Astrocyte (in vitro differentiated cells and primary cell): ENCODE data around the gene TMPRSS3. TPM values are rescaled to one million over a fixed set of nuclear protein-coding genes. Genes with fewer than 3 reads are reported as not detected.

Experiments
- DNase-seq: peaks from one replicate; pipeline ENCODE4 v3.0.0-alpha.2; 2010; ENCODE audit warnings: low read depth
- FAIRE-seq: peaks from 2 replicates; lab custom pipeline; 2011; peaks lifted over from hg19 to GRCh38; lab: Jason Lieb, UNC
- H2AFZ ChIP-seq: 2 replicates; pipeline ENCODE4 v1.6.0; 2012; ENCODE audit warnings: low read depth, low read length, inconsistent platforms
- H3K27ac ChIP-seq: 2 replicates; pipeline ENCODE4 v1.5.1; 2011; ENCODE audit warnings: low read depth, low read length, inconsistent platforms
- H3K27me3 ChIP-seq: 2 replicates; pipeline ENCODE4 v1.6.0; 2011; ENCODE audit warnings: low read length, inconsistent platforms; ENCODE audit not compliant: insufficient read depth
- H3K36me3 ChIP-seq: 2 replicates; pipeline ENCODE4 v1.5.1; 2011; ENCODE audit warnings: low read length, inconsistent platforms; ENCODE audit not compliant: insufficient read depth
- H3K4me1 ChIP-seq: 2 replicates; pipeline ENCODE4 v1.5.1; 2011; ENCODE audit warnings: low read length, inconsistent platforms; ENCODE audit not compliant: insufficient read depth
- H3K4me2 ChIP-seq: 2 replicates; pipeline ENCODE4 v1.6.0; 2012; ENCODE audit warnings: low read length, inconsistent platforms
- H3K4me3 ChIP-seq: 2 replicates; pipeline ENCODE4 v1.5.1; 2011; ENCODE audit warnings: low read depth, mild to moderate bottlenecking, low read length, inconsistent platforms; ENCODE audit not compliant: insufficient read depth
- H3K79me2 ChIP-seq: 2 replicates; pipeline ENCODE4 v1.6.0; 2012; ENCODE audit warnings: mild to moderate bottlenecking, low read length, inconsistent platforms; ENCODE audit not compliant: insufficient read depth
- H3K9ac ChIP-seq: 2 replicates; pipeline ENCODE4 v1.6.0; 2012; ENCODE audit warnings: mild to moderate bottlenecking, low read length, inconsistent platforms
- H3K9me3 ChIP-seq: 2 replicates; pipeline ENCODE4 v1.5.1; 2012; ENCODE audit warnings: low read depth, mild to moderate bottlenecking, low read length, inconsistent platforms; ENCODE audit not compliant: insufficient read depth
- H4K20me1 ChIP-seq: 2 replicates; pipeline ENCODE4 v1.6.0; 2012; ENCODE audit warnings: low read length, inconsistent platforms; ENCODE audit not compliant: insufficient read depth
- H3K27ac Mint-ChIP-seq: one replicate; pipeline ENCODE4 v1.8.0; 2021; ENCODE audit warnings: mild to moderate bottlenecking, mixed read lengths; ENCODE audit not compliant: unreplicated experiment
- H3K27me3 Mint-ChIP-seq: one replicate; pipeline ENCODE4 v1.8.0; 2021; ENCODE audit warnings: low read depth, mixed read lengths; ENCODE audit not compliant: unreplicated experiment
- H3K36me3 Mint-ChIP-seq: one replicate; pipeline ENCODE4 v1.8.0; 2021; ENCODE audit warnings: low read depth, mixed read lengths; ENCODE audit not compliant: unreplicated experiment
- H3K4me1 Mint-ChIP-seq: one replicate; pipeline ENCODE4 v1.8.0; 2021; ENCODE audit warnings: low read depth, mixed read lengths; ENCODE audit not compliant: unreplicated experiment
- H3K4me3 Mint-ChIP-seq: one replicate; pipeline ENCODE4 v1.8.0; 2021; ENCODE audit warnings: mild to moderate bottlenecking, moderate library complexity, mixed read lengths; ENCODE audit not compliant: unreplicated experiment
- H3K9me3 Mint-ChIP-seq: one replicate; pipeline ENCODE4 v1.8.0; 2021; ENCODE audit warnings: mild to moderate bottlenecking, mixed read lengths; ENCODE audit not compliant: unreplicated experiment
- CTCF ChIP-seq: IDR thresholded peaks from 2 replicates; pipeline ENCODE4 v1.5.1; 2011; ENCODE audit warnings: low read depth, mild to moderate bottlenecking, inconsistent platforms, low read length, moderate library complexity; ENCODE audit not compliant: insufficient read depth
- EZH2 ChIP-seq: IDR thresholded peaks from 2 replicates; pipeline ENCODE4 v1.6.1; 2012; ENCODE audit warnings: mild to moderate bottlenecking, low read length, inconsistent platforms; ENCODE audit not compliant: insufficient read depth
- total RNA-seq: library from RNA; stranded (reverse); gene quantifications from 2 replicates; pipeline ENCODE4 v1.2.1, GENCODE V29; 2021

The TMPRSS3 gene
- total RNA-seq, 1 donor from 2014 or later, result not detected

GRCh38 chr21:42360317-42360716 is 35.5 kb downstream of the TMPRSS3 start:
- H3K27me3 ChIP-seq, result no peaks in the 10 kb centered on the region
- no peak overlapping the region for H3K4me3 Mint-ChIP-seq
- H3K4me1 Mint-ChIP-seq, result no peaks in the 10 kb centered on the region
- no peak overlapping the region for H2AFZ ChIP-seq
- no peaks in the 10 kb centered on the region for H4K20me1 ChIP-seq
- H3K27ac ChIP-seq, result no peak overlapping the region
- DNase-seq, result no peak
- no peak overlapping the region for H3K4me2 ChIP-seq
- no peak overlapping the region for H3K4me3 ChIP-seq
- H3K79me2 ChIP-seq, result no peaks in the 10 kb centered on the region
- H3K36me3 ChIP-seq, result no peaks in the 10 kb centered on the region
- H3K9me3 ChIP-seq, result no peaks in the 10 kb centered on the region
- no peak for TF ChIP-seq EZH2
- TF ChIP-seq CTCF, result no peak
- no peak overlapping the region for H3K9ac ChIP-seq
- no peak overlapping the region for H3K27ac Mint-ChIP-seq
- H3K4me1 ChIP-seq, result no peaks in the 10 kb centered on the region
- H3K36me3 Mint-ChIP-seq, result no peaks in the 10 kb centered on the region
- peaks cover 35% of the 10 kb centered on the region for H3K27me3 Mint-ChIP-seq
- H3K9me3 Mint-ChIP-seq, result peaks cover 11% of the 10 kb centered on the region
- no peak for FAIRE-seq

GRCh38 chr21:42358937-42359336 is 36.9 kb downstream of the TMPRSS3 start:
- Histone ChIP-seq H3K27ac (no peak overlapping the region), H3K27me3 (no peaks in the 10 kb centered on the region), H3K4me2 (no peak overlapping the region), H3K4me1 (no peaks in the 10 kb centered on the region), H2AFZ (no peak overlapping the region), H3K36me3 (no peaks in the 10 kb centered on the region), H3K9ac (no peak overlapping the region), H4K20me1 (no peaks in the 10 kb centered on the region), H3K4me3 (no peak overlapping the region), H3K9me3 (no peaks in the 10 kb centered on the region), H3K79me2 (no peaks in the 10 kb centered on the region)
- Mint-ChIP-seq H3K36me3 (no peaks in the 10 kb centered on the region), H3K4me1 (no peaks in the 10 kb centered on the region), H3K4me3 (no peak overlapping the region), H3K9me3 (peaks cover 20% of the 10 kb centered on the region), H3K27ac (no peak overlapping the region), H3K27me3 (peaks cover 29% of the 10 kb centered on the region)
- FAIRE-seq (no peak), DNase-seq (no peak)
- TF ChIP-seq CTCF, result no peak
- TF ChIP-seq EZH2, result no peak

- no peak overlapping the region for H3K9ac ChIP-seq
- TF ChIP-seq EZH2, result no peak
- no peak for TF ChIP-seq CTCF
- no peaks in the 10 kb centered on the region for H3K79me2 ChIP-seq
- Mint-ChIP-seq H3K4me1 (no peaks in the 10 kb centered on the region), H3K4me3 (no peak overlapping the region), H3K9me3 (peaks cover 21% of the 10 kb centered on the region), H3K27ac (no peak overlapping the region), H3K36me3 (no peaks in the 10 kb centered on the region), H3K27me3 (peaks cover 33% of the 10 kb centered on the region)
- no peaks in the 10 kb centered on the region for H3K27me3 ChIP-seq
- H3K36me3 ChIP-seq, result no peaks in the 10 kb centered on the region
- no peaks in the 10 kb centered on the region for H4K20me1 ChIP-seq
- H3K27ac ChIP-seq, result no peak overlapping the region
- H3K4me2 ChIP-seq, result no peak overlapping the region
- no peak for FAIRE-seq
- no peaks in the 10 kb centered on the region for H3K9me3 ChIP-seq
- H3K4me1 ChIP-seq, result no peaks in the 10 kb centered on the region
- no peak overlapping the region for H2AFZ ChIP-seq
- no peak overlapping the region for H3K4me3 ChIP-seq
- no peak for DNase-seq
Observed at GRCh38 chr21:42358261-42358660, 37.6 kb downstream of the TMPRSS3 start.
